Caco-2 (cell line): ENCODE data around the gene CNTNAP5. TPM values are rescaled to one million over a fixed set of nuclear protein-coding genes. Genes with fewer than 3 reads are reported as not detected.

ENCODE experiments used
- BruUV-seq: library from RNA; stranded (reverse); fragments of 400-500 nt; replicated peaks from 2 replicates; lab custom pipeline; 2021; lab: Mats Ljungman, UMichigan
- CTCF ChIA-PET: fragments of 300-600 bp; sonication (Branson Sonifier 250); formaldehyde crosslinking; loops from one replicate; lab custom pipeline; 2022; ENCODE audit warnings: antibody characterized with exemption; lab: Charles Lee
- POLR2A ChIA-PET: fragments of 300-600 bp; sonication (Branson Sonifier 250); formaldehyde crosslinking; loops from one replicate; lab custom pipeline; 2022; ENCODE audit warnings: antibody characterized with exemption; lab: Charles Lee
- DNase-seq, 2 experiments: peaks; one replicate each; pipeline versions ENCODE4 v3.0.0 to v3.0.0-alpha.2; 2020 to 2022
- H3K27me3 ChIP-seq: replicated peaks from 2 replicates; pipeline ENCODE4 v1.6.0; 2011; ENCODE audit warnings: low read length; ENCODE audit not compliant: control insufficient read depth, insufficient read depth
- H3K36me3 ChIP-seq: 2 replicates; pipeline ENCODE4 v1.5.1; 2011; ENCODE audit warnings: low read length; ENCODE audit not compliant: control insufficient read depth, insufficient read depth
- H3K4me1 ChIP-seq: fragments of 250-450 bp; sonication (Bioruptor Pico); 2 replicates; pipeline ENCODE4 v1.5.1; 2020; ENCODE audit warnings: mild to moderate bottlenecking
- H3K4me3 ChIP-seq: 2 replicates; pipeline ENCODE4 v1.5.1; 2011; ENCODE audit warnings: low read depth, mild to moderate bottlenecking, control low read depth, low read length
- H3K9me3 ChIP-seq: fragments of 250-450 bp; sonication (Bioruptor Pico); 2 replicates; pipeline ENCODE4 v1.5.1; 2020; ENCODE audit warnings: mild to moderate bottlenecking, moderate library complexity
- H3K27ac Mint-ChIP-seq: one replicate; pipeline ENCODE4 v1.8.0; 2022; ENCODE audit warnings: mixed read lengths; ENCODE audit not compliant: unreplicated experiment
- H3K27me3 Mint-ChIP-seq: one replicate; pipeline ENCODE4 v1.8.0; 2022; ENCODE audit warnings: mixed read lengths; ENCODE audit not compliant: insufficient read depth, unreplicated experiment
- H3K36me3 Mint-ChIP-seq: one replicate; pipeline ENCODE4 v1.8.0; 2022; ENCODE audit warnings: mild to moderate bottlenecking, mixed read lengths; ENCODE audit not compliant: insufficient read depth, unreplicated experiment
- H3K4me1 Mint-ChIP-seq: one replicate; pipeline ENCODE4 v1.8.0; 2022; ENCODE audit warnings: low read depth, mixed read lengths; ENCODE audit not compliant: unreplicated experiment
- H3K4me3 Mint-ChIP-seq: one replicate; pipeline ENCODE4 v1.8.0; 2022; ENCODE audit warnings: mild to moderate bottlenecking, moderate library complexity, mixed read lengths; ENCODE audit not compliant: unreplicated experiment
- H3K9me3 Mint-ChIP-seq: one replicate; pipeline ENCODE4 v1.8.0; 2022; ENCODE audit warnings: mixed read lengths; ENCODE audit not compliant: unreplicated experiment
- CTCF ChIP-seq, 2 experiments: fragments of 200-600 bp in 1 of 2; IDR thresholded peaks; 1 replicate in 1 of 2; 2 replicates in 1 of 2; pipeline versions ENCODE4 v1.5.1 to v1.8.0; 2011 to 2022; ENCODE audit warnings: antibody characterized with exemption in 1 of 2, control low read depth in 1 of 2, inconsistent platforms in 1 of 2, low read depth in 1 of 2, low read length in 1 of 2, mild to moderate bottlenecking in 1 of 2, moderate library complexity in 1 of 2; ENCODE audit not compliant: insufficient read depth in 1 of 2, severe bottlenecking in 1 of 2, unreplicated experiment in 1 of 2
- intact Hi-C: fragments of 100-400 bp; cut with micrococcal nuclease; formaldehyde crosslinking; loops from one replicate; pipeline ENCODE4 v1.10.0; 2022; ENCODE audit not compliant: unreplicated experiment
- total RNA-seq: library from RNA; stranded (reverse); gene quantifications from 2 replicates; pipeline ENCODE4 v1.2.3, GENCODE V29; 2022

The CNTNAP5 gene
- total RNA-seq, 1 experiment from 2014 or later: 0.14 TPM

DNA sequence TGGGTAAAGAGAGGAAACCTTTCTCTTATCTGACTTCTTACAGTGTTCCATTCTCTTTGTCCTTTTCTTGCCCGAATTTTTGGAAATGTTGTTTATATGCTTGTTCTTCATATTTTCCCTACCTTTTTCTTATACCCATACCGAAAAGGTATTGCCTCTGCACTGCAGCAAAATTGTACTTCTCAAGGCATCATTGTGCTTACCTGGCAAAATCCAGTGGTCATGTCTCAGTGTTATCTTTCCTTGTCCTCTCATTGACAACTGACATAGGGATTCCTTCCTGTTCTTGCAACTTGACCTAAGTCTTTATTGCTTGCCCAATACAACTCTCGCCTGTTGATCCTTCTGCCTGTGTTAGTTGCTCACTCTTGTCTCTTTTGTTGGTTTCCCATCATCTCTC is 842.2 kb downstream of the CNTNAP5 start:
- Mint-ChIP-seq H3K27ac (no peak overlapping the region), H3K36me3 (no peaks in the 10 kb centered on the region), H3K4me3 (no peak overlapping the region), H3K4me1 (no peaks in the 10 kb centered on the region), H3K27me3 (no peaks in the 10 kb centered on the region), H3K9me3 (no peaks in the 10 kb centered on the region)
- Histone ChIP-seq H3K9me3 (no peaks in the 10 kb centered on the region), H3K27me3 (no peaks in the 10 kb centered on the region), H3K4me1 (peaks cover 5% of the 10 kb centered on the region; the same call in 1 of the 2 replicates), H3K4me3 (no peak overlapping the region), H3K36me3 (no peaks in the 10 kb centered on the region)
- no peak for DNase-seq
- TF ChIP-seq CTCF (IDR thresholded peaks at IDR 0.05; ENCODE audit: insufficient read depth in 1 of 2, low read depth in 1 of 2, low read length in 1 of 2, severe bottlenecking in 1 of 2, unreplicated experiment in 1 of 2): no peak
- intact Hi-C loops: no loop called here
- ChIA-PET CTCF (no interaction called here), POLR2A (no interaction called here)
- no TSS peak for BruUV-seq

GRCh38 chr2:124874219-124874618 is 849.1 kb downstream of the CNTNAP5 start:
- Histone ChIP-seq H3K27me3 (no peaks in the 10 kb centered on the region), H3K4me1 (no peaks in the 10 kb centered on the region), H3K4me3 (no peak overlapping the region), H3K9me3 (no peaks in the 10 kb centered on the region), H3K36me3 (no peaks in the 10 kb centered on the region)
- CTCF ChIA-PET: no interaction called here
- POLR2A ChIA-PET: no interaction called here
- Mint-ChIP-seq H3K27ac (no peak overlapping the region), H3K27me3 (no peaks in the 10 kb centered on the region), H3K36me3 (no peaks in the 10 kb centered on the region), H3K9me3 (no peaks in the 10 kb centered on the region), H3K4me1 (no peaks in the 10 kb centered on the region), H3K4me3 (no peak overlapping the region)
- no peak for TF ChIP-seq CTCF (IDR thresholded peaks at IDR 0.05; ENCODE audit: insufficient read depth in 1 of 2, low read depth in 1 of 2, low read length in 1 of 2, severe bottlenecking in 1 of 2, unreplicated experiment in 1 of 2)
- BruUV-seq: no TSS peak
- no peak for DNase-seq
- intact Hi-C loops: no loop called here

- ChIA-PET CTCF (no interaction called here), POLR2A (no interaction called here)
- H3K4me1 Mint-ChIP-seq: no peaks in the 10 kb centered on the region
- H3K27ac Mint-ChIP-seq: no peak overlapping the region
- H3K9me3 ChIP-seq: no peaks in the 10 kb centered on the region
- H3K36me3 Mint-ChIP-seq: no peaks in the 10 kb centered on the region
- H3K4me1 ChIP-seq: no peaks in the 10 kb centered on the region
- no peak for TF ChIP-seq CTCF (IDR thresholded peaks at IDR 0.05; ENCODE audit: insufficient read depth in 1 of 2, low read depth in 1 of 2, low read length in 1 of 2, severe bottlenecking in 1 of 2, unreplicated experiment in 1 of 2)
- H3K27me3 Mint-ChIP-seq: no peaks in the 10 kb centered on the region
- no peaks in the 10 kb centered on the region for H3K27me3 ChIP-seq
- H3K36me3 ChIP-seq: no peaks in the 10 kb centered on the region
- no peaks in the 10 kb centered on the region for H3K9me3 Mint-ChIP-seq
- no peak overlapping the region for H3K4me3 ChIP-seq
- DNase-seq: no peak
- intact Hi-C loops: no loop called here
- BruUV-seq: no TSS peak
- no peak overlapping the region for H3K4me3 Mint-ChIP-seq
Observed at GRCh38 chr2:124874676-124875075, 849.6 kb downstream of the CNTNAP5 start.
